ENCODE results near the gene SMIM9. TPM values are rescaled to one million over a fixed set of nuclear protein-coding genes. Genes with fewer than 3 reads are reported as not detected.
A peak's percentile ranks its signal among the peaks of the same experiment; 100 is the strongest.

Gene SMIM9
- total and polyA plus RNA-seq, 9 of the 15 experiments (the other 6 are each of a cell fraction or from before 2014, with no cell fraction given) = 0.08 TPM; not detected in 8

DNA sequence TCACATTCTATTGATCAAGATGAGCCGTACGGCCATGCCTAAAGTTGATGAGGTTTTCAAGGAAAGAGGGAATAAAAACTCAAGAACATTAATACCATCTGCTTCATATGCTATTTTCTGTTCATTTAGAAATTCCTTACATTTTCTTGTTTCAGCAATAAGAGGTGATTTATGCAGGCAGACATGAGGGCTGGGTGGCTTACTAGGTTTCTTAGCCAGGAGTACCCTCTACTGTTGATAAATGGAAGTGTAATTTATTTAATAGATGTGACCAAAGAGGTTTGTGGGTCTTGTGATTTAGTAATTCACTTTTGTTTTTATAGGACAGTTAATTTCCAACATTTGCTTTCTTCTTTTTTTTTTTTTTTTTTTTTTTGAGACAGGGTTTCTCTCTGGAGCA is 6.4 kb upstream of the SMIM9 start (continued):
- TF ChIP-seq, protein P1, sequence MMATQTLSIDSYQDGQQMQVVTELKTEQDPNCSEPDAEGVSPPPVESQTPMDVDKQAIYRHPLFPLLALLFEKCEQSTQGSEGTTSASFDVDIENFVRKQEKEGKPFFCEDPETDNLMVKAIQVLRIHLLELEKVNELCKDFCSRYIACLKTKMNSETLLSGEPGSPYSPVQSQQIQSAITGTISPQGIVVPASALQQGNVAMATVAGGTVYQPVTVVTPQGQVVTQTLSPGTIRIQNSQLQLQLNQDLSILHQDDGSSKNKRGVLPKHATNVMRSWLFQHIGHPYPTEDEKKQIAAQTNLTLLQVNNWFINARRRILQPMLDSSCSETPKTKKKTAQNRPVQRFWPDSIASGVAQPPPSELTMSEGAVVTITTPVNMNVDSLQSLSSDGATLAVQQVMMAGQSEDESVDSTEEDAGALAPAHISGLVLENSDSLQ (IDR thresholded peaks at IDR 0.05) = peak; percentile 81
- TF ChIP-seq ELF1 (tag; IDR thresholded peaks at IDR 0.05) (no peak), NCOR1 (IDR thresholded peaks at IDR 0.05) (no peak), ZNF274 (IDR thresholded peaks at IDR 0.05; ENCODE audit: borderline replicate concordance, low read depth, low read length) (no peak), HMBOX1 (IDR thresholded peaks at IDR 0.05) (no peak), ZNF644 (tag; IDR thresholded peaks at IDR 0.05; ENCODE audit: low read depth) (no peak), SAFB2 (IDR thresholded peaks at IDR 0.05; ENCODE audit: borderline replicate concordance, low read depth, low read length, severe bottlenecking) (no peak), POU5F1 (IDR thresholded peaks at IDR 0.05; ENCODE audit: borderline replicate concordance, low read depth, low read length, partially characterized antibody) (no peak), NEUROD1 (IDR thresholded peaks at IDR 0.05; ENCODE audit: borderline replicate concordance, low read depth, low read length, partially characterized antibody) (no peak), KLF1 (tag; IDR thresholded peaks at IDR 0.05) (no peak), HMG20A (CRISPR knock-in tag; conservative IDR thresholded peaks at IDR 0.05) (no peak), RAD21 (CRISPR knock-in tag; conservative IDR thresholded peaks at IDR 0.05 in 1 of 2, IDR thresholded peaks at IDR 0.05 in 1 of 2) (peak; percentile 83 to 94), ARID3A (IDR thresholded peaks at IDR 0.05; ENCODE audit: borderline replicate concordance, low read depth, low read length) (peak; percentile 79; the same call in 1 of the 2 replicates), ARID2 (IDR thresholded peaks at IDR 0.05) (0 out of 2 replicates have a peak, but pooled peaks have one; percentile 26), MXI1 (IDR thresholded peaks at IDR 0.05; ENCODE audit: low read depth, low read length) (no peak), CC2D1A (IDR thresholded peaks at IDR 0.05) (peak; percentile 49; the same call in 1 of the 2 replicates), TOE1 (IDR thresholded peaks at IDR 0.05; ENCODE audit: borderline replicate concordance) (no peak), TOE1 (CRISPR knock-in tag; IDR thresholded peaks at IDR 0.05; ENCODE audit: borderline replicate concordance, low read depth) (no peak)
- TF ChIP-seq, protein P2, sequence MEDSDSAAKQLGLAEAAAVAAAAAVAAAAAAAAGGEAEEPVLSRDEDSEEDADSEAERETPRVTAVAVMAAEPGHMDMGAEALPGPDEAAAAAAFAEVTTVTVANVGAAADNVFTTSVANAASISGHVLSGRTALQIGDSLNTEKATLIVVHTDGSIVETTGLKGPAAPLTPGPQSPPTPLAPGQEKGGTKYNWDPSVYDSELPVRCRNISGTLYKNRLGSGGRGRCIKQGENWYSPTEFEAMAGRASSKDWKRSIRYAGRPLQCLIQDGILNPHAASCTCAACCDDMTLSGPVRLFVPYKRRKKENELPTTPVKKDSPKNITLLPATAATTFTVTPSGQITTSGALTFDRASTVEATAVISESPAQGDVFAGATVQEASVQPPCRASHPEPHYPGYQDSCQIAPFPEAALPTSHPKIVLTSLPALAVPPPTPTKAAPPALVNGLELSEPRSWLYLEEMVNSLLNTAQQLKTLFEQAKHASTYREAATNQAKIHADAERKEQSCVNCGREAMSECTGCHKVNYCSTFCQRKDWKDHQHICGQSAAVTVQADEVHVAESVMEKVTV (CRISPR knock-in tag; IDR thresholded peaks at IDR 0.05) = peak; percentile 77
- TF ChIP-seq, protein P3, sequence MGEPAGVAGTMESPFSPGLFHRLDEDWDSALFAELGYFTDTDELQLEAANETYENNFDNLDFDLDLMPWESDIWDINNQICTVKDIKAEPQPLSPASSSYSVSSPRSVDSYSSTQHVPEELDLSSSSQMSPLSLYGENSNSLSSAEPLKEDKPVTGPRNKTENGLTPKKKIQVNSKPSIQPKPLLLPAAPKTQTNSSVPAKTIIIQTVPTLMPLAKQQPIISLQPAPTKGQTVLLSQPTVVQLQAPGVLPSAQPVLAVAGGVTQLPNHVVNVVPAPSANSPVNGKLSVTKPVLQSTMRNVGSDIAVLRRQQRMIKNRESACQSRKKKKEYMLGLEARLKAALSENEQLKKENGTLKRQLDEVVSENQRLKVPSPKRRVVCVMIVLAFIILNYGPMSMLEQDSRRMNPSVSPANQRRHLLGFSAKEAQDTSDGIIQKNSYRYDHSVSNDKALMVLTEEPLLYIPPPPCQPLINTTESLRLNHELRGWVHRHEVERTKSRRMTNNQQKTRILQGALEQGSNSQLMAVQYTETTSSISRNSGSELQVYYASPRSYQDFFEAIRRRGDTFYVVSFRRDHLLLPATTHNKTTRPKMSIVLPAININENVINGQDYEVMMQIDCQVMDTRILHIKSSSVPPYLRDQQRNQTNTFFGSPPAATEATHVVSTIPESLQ (CRISPR knock-in tag; IDR thresholded peaks at IDR 0.05) = no peak

Measured in K562 (cell line).